HAP-1 (cell line): ENCODE data around the gene GOLGA6L7.
"Not testable (repeated sequence)": the region's sequence is repeated elsewhere in the genome, so short reads cannot be mapped to it uniquely, and the experiment has no call there.

ENCODE experiments used
- DNase-seq, 2 experiments: peaks; one replicate each; pipeline ENCODE4 v3.0.0-alpha.2; 2016 to 2020; ENCODE audit warnings: low spot score in 2 of 2
- H3K27me3 ChIP-seq: fragments of 250-450 bp; sonication (Bioruptor Pico); 2 replicates; pipeline ENCODE4 v1.5.1; 2020; ENCODE audit warnings: low read depth, mild to moderate bottlenecking, moderate library complexity
- H3K36me3 ChIP-seq: fragments of 250-450 bp; sonication (Bioruptor Pico); replicated peaks from 2 replicates; pipeline ENCODE4 v1.5.1; 2020; ENCODE audit warnings: mild to moderate bottlenecking
- H3K4me1 ChIP-seq: fragments of 250-450 bp; sonication (Bioruptor Pico); 2 replicates; pipeline ENCODE4 v1.5.1; 2020; ENCODE audit warnings: mild to moderate bottlenecking
- H3K4me3 ChIP-seq: fragments of 250-450 bp; sonication (Bioruptor Pico); 2 replicates; pipeline ENCODE4 v1.5.1; 2020; ENCODE audit warnings: mild to moderate bottlenecking, moderate library complexity
- H3K9me3 ChIP-seq: fragments of 250-450 bp; sonication (Bioruptor Pico); 2 replicates; pipeline ENCODE4 v1.5.1; 2020; ENCODE audit warnings: mild to moderate bottlenecking, moderate library complexity
- in situ Hi-C: fragments of 300-500 bp; cut with MboI; formaldehyde crosslinking; loops from 3 replicates; pipeline ENCODE4 v1.14.3; 2020; ENCODE audit warnings: low sequenced_read_pairs, inconsistent platforms, mixed read lengths

The GOLGA6L7 gene

DNA sequence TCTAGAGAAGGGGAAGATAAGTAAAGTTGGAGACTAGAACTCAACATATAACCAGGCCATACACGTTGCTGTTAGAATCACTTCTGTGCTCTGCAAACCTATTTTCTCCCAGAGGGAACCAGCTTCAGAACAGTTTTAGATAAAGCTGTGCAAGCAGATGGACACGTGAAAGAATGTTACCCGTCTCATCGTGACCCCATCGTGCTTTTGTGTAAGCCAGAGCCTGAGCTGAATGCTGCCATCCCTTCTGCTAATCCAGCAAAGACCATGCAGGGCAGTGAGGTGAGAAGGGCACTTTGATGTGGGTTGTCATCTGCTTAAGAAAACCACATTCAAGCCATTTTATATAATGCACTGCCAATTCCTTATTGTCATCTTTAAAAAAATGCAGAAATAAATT, 40.3 kb downstream of the GOLGA6L7 start:
- in situ Hi-C loops, DNase-seq, H3K4me1 ChIP-seq, H3K4me3 ChIP-seq, H3K27me3 ChIP-seq, H3K9me3 ChIP-seq, H3K36me3 ChIP-seq: not testable (repeated sequence)

DNA sequence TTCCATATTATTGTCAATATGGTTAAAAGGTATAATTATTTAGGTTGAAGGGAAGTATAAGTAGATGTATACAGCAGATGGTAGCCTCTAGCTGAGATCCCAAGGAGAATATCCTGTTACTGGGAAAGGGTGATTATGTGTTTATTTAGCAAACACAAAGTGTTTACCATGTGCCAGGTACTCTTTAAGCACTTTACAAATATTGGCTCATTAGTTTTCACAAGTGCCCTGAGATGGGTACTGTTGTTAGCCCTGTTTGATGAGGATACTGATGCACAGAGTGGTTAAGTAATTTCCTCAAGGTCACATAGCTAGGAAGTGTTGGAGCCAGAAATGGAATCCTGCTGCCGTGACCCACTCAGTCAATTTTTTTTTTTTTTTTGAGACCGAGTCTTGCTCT, 48.1 kb downstream of the GOLGA6L7 start:
- H3K4me3 ChIP-seq, H3K36me3 ChIP-seq, H3K27me3 ChIP-seq, in situ Hi-C loops, DNase-seq, H3K4me1 ChIP-seq, H3K9me3 ChIP-seq: not testable (repeated sequence)

DNA sequence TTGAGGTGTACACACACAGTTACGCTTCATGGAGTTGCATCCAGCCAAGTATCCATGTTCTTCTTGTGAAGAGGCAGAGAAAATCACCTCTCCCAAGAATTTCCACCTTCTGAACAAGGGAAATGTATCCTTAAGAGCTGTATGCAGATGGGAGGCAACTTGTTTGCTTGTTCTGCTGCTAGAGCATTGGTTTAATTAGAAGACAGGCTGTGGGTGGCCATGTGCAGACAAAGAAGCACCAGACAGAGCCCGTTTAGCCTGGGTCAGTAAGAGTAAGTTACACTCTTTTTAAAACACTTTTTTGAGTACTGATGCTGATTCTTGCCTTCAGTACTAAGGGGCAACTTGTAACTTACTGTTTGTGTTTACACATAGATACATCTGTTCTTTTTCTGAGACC, 50.2 kb downstream of the GOLGA6L7 start:
- in situ Hi-C loops, H3K4me3 ChIP-seq, H3K36me3 ChIP-seq, DNase-seq, H3K9me3 ChIP-seq, H3K4me1 ChIP-seq, H3K27me3 ChIP-seq: not testable (repeated sequence)

DNA sequence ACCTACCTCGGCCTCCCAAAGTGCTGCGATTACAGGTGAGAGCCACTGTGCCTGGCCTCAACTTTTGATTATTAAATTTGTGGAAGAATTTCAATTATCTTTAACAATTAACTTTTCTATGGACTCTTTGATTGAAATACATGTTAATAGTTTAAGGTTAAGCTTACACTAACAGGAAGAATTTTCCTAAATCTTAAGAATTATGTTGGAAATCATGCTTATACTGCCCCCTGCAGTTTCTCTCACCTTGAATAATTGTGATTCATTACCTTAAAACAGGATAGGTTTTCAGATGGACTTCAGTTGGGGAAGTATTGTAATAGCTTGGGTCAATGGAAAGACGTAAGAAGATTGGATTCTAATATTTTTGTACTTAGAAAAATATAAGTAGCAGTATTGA, 54.2 kb downstream of the GOLGA6L7 start:
- H3K27me3 ChIP-seq, H3K4me3 ChIP-seq, in situ Hi-C loops, H3K9me3 ChIP-seq, H3K36me3 ChIP-seq, H3K4me1 ChIP-seq: not testable (repeated sequence)
- peak in 1 of 2 experiments; percentile 17 for DNase-seq
